ENCODE results near the gene ADGRV1.

- no peak for TF ChIP-seq EZH2 (IDR thresholded peaks at IDR 0.05; ENCODE audit: borderline replicate concordance, low read depth, low read length, severe bottlenecking)
- no peak for TF ChIP-seq CTCF (IDR thresholded peaks at IDR 0.05; ENCODE audit: extremely low read depth in 1 of 2, insufficient read depth in 1 of 2, low read depth in 1 of 2, low read length in 2 of 2)
- no peak for TF ChIP-seq POLR2A (IDR thresholded peaks at IDR 0.05; ENCODE audit: low read depth, low read length)
- no peak for TF ChIP-seq POLR2AphosphoS5 (IDR thresholded peaks at IDR 0.05; ENCODE audit: insufficient read depth, low read depth, low read length)
- no peak for TF ChIP-seq FOS (IDR thresholded peaks at IDR 0.05; ENCODE audit: borderline replicate concordance, insufficient read depth, low read length)
- no peak for TF ChIP-seq JUN (IDR thresholded peaks at IDR 0.05; ENCODE audit: borderline replicate concordance, insufficient read depth, insufficient read length, low read depth)
- no peak for TF ChIP-seq MAX (IDR thresholded peaks at IDR 0.05; ENCODE audit: insufficient read depth, insufficient read length)
- TF ChIP-seq GATA2 (IDR thresholded peaks at IDR 0.05; ENCODE audit: insufficient read depth, insufficient read length, low read depth, low read length): no peak
Observed at GRCh38 chr5:91168859-91169258, 610.3 kb downstream of the ADGRV1 start.
